HUDEP-2 (cell line): ENCODE results near the gene GRIK5.

Source experiments
- DNase-seq, 76 experiments: peaks; one replicate each; lab custom pipeline; 2025; ENCODE audit not compliant: unreplicated experiment in 76 of 76; lab: John Stamatoyannopoulos, UW

Gene GRIK5

GRCh38 chr19:42096255-42096837 lies 26.3 kb upstream of the GRIK5 start:
- no peak for DNase-seq

- DNase-seq = peak in 1 of 76 experiments; percentile 11
Measured at GRCh38 chr19:42095814-42096230, 25.8 kb upstream of the GRIK5 start.

- no peak for DNase-seq
Measured at GRCh38 chr19:42095142-42095813, 25.3 kb upstream of the GRIK5 start.

- DNase-seq = no peak
Measured at GRCh38 chr19:42093926-42094325, 23.9 kb upstream of the GRIK5 start.

- DNase-seq = no peak
Measured at GRCh38 chr19:42093505-42093904, 23.5 kb upstream of the GRIK5 start.

GRCh38 chr19:42092350-42092749 lies 22.3 kb upstream of the GRIK5 start:
- peak in 67 of 76 experiments; percentile 14 to 74 (median 55) for DNase-seq

GRCh38 chr19:42091742-42092141 lies 21.7 kb upstream of the GRIK5 start:
- peak in 74 of 76 experiments; percentile 48 to 94 (median 84) for DNase-seq

GRCh38 chr19:42091300-42091699 lies 21.3 kb upstream of the GRIK5 start:
- DNase-seq = no peak

- DNase-seq = no peak
Measured at GRCh38 chr19:42090672-42091071, 20.7 kb upstream of the GRIK5 start.

- no peak for DNase-seq
Measured at GRCh38 chr19:42089772-42090171, 19.8 kb upstream of the GRIK5 start.

GRCh38 chr19:42089191-42089750 lies 19.3 kb upstream of the GRIK5 start:
- DNase-seq = no peak

- no peak for DNase-seq
Measured at GRCh38 chr19:42088471-42089190, 18.6 kb upstream of the GRIK5 start.

- no peak for DNase-seq
Measured at GRCh38 chr19:42086770-42087550, 17.0 kb upstream of the GRIK5 start.

- no peak for DNase-seq
Measured at GRCh38 chr19:42086188-42086736, 16.3 kb upstream of the GRIK5 start.

GRCh38 chr19:42083537-42083936 lies 13.5 kb upstream of the GRIK5 start:
- DNase-seq = no peak

GRCh38 chr19:42081584-42082203 lies 11.7 kb upstream of the GRIK5 start:
- DNase-seq = peak in 22 of 76 experiments; percentile 6 to 50 (median 22)

- DNase-seq = no peak
Measured at GRCh38 chr19:42080764-42081375, 10.9 kb upstream of the GRIK5 start.

GRCh38 chr19:42079886-42080763 lies 10.1 kb upstream of the GRIK5 start:
- no peak for DNase-seq

GRCh38 chr19:42079276-42079669 lies 9.3 kb upstream of the GRIK5 start:
- no peak for DNase-seq
